GM12878 (cell line): ENCODE measurements around the gene CWC25. TPM values are rescaled to one million over a fixed set of nuclear protein-coding genes. Genes with fewer than 3 reads are reported as not detected.

Source experiments
- ATAC-seq: fragments of 200-7000 bp; cut with Tn5 transposase; 3 replicates; pipeline ENCODE4 v1.9.1; 2020; ENCODE audit warnings: mild to moderate bottlenecking, moderate library complexity
- BruUV-seq: library from RNA; stranded (reverse); fragments of 400-500 nt; replicated peaks from 2 replicates; lab custom pipeline; 2021; lab: Mats Ljungman, UMichigan
- CTCF ChIA-PET: fragments of 300-600 bp; sonication (Branson Sonifier 250); formaldehyde crosslinking; extraction: SDS; loops from one replicate; lab custom pipeline; 2021; ENCODE audit warnings: inconsistent platforms; lab: Yijun Ruan, JAX
- POLR2A ChIA-PET: fragments of 350-600 bp; formaldehyde crosslinking; extraction: SDS; loops from one replicate; lab custom pipeline; 2021; ENCODE audit warnings: inconsistent platforms; lab: Charles Lee
- RAD21 ChIA-PET: fragments of 300-600 bp; sonication (Branson Sonifier 250); formaldehyde crosslinking; loops from one replicate; lab custom pipeline; 2023; ENCODE audit warnings: antibody characterized with exemption; ENCODE audit not compliant: unreplicated experiment; lab: Charles Lee
- SMC1A ChIA-PET: fragments of 300-600 bp; sonication (Branson Sonifier 250); formaldehyde crosslinking; loops from one replicate; lab custom pipeline; 2023; ENCODE audit not compliant: unreplicated experiment, uncharacterized antibody; lab: Charles Lee
- DNase-seq: peaks from one replicate; pipeline ENCODE4 v3.0.0-alpha.2; 2011; ENCODE audit warnings: low read depth, low spot score
- FAIRE-seq: peaks from 3 replicates; lab custom pipeline; 2011; peaks lifted over from hg19 to GRCh38; lab: Jason Lieb, UNC
- H2AFZ ChIP-seq: 2 replicates; pipeline ENCODE4 v1.6.0; 2011; ENCODE audit warnings: low read depth, low read length, control low read depth; ENCODE audit not compliant: control insufficient read depth
- H3K27ac ChIP-seq: 2 replicates; pipeline ENCODE4 v1.5.1; 2011; ENCODE audit warnings: control low read depth; ENCODE audit not compliant: control insufficient read depth, insufficient read depth
- H3K27me3 ChIP-seq, 2 experiments: replicated peaks in 1 of 2; 2 replicates each; pipeline versions ENCODE4 v1.6.0 to v1.6.1; 2011; ENCODE audit warnings: low read length in 1 of 2; ENCODE audit not compliant: control insufficient read depth in 2 of 2, insufficient read depth in 2 of 2
- H3K36me3 ChIP-seq, 2 experiments: 2 replicates each; pipeline ENCODE4 v1.5.1; 2011; ENCODE audit warnings: low read length in 1 of 2; ENCODE audit not compliant: control insufficient read depth in 2 of 2, insufficient read depth in 2 of 2
- H3K4me1 ChIP-seq: 2 replicates; pipeline ENCODE4 v1.6.1; 2011; ENCODE audit warnings: mild to moderate bottlenecking, low read length, moderate library complexity, mixed read lengths; ENCODE audit not compliant: control insufficient read depth, insufficient read depth
- H3K4me2 ChIP-seq: 2 replicates; pipeline ENCODE4 v1.6.0; 2011; ENCODE audit warnings: control low read depth; ENCODE audit not compliant: control insufficient read depth, insufficient read depth
- H3K4me3 ChIP-seq: fragments of 200-600 bp; sonication (generic); 2 replicates; pipeline ENCODE4 v1.5.1; 2016
- H3K79me2 ChIP-seq: 2 replicates; pipeline ENCODE4 v1.6.0; 2011; ENCODE audit warnings: low read length; ENCODE audit not compliant: control insufficient read depth, insufficient read depth
- H3K9ac ChIP-seq: 2 replicates; pipeline ENCODE4 v1.8.0; 2011; ENCODE audit warnings: low read length, control low read depth, mixed read lengths; ENCODE audit not compliant: control insufficient read depth, insufficient read depth
- H3K9me3 ChIP-seq: replicated peaks from 3 replicates; pipeline ENCODE4 v1.5.1; 2011; ENCODE audit warnings: mild to moderate bottlenecking, low read length; ENCODE audit not compliant: control insufficient read depth, insufficient read depth
- H4K20me1 ChIP-seq: 2 replicates; pipeline ENCODE4 v1.6.0; 2011; ENCODE audit not compliant: control insufficient read depth, insufficient read depth
- ATF7 ChIP-seq: fragments of 450-650 bp; IDR thresholded peaks from 2 replicates; pipeline ENCODE4 v1.6.1; 2016; ENCODE audit warnings: low read depth, mild to moderate bottlenecking
- EGR1 ChIP-seq, 2 experiments: IDR thresholded peaks; 1 replicate in 1 of 2; 2 replicates in 1 of 2; pipeline ENCODE4 v1.6.1; 2011 to 2012; ENCODE audit warnings: low read depth in 2 of 2, low read length in 2 of 2, borderline replicate concordance in 1 of 2, mild to moderate bottlenecking in 1 of 2, moderate library complexity in 1 of 2
- FOXM1 ChIP-seq: IDR thresholded peaks from 2 replicates; pipeline ENCODE4 v1.6.1; 2012; ENCODE audit warnings: low read depth, mild to moderate bottlenecking, inconsistent platforms, low read length, moderate library complexity
- KLF5 ChIP-seq: fragments of 450-650 bp; IDR thresholded peaks from 2 replicates; pipeline ENCODE4 v1.6.1; 2014; ENCODE audit warnings: mild to moderate bottlenecking; ENCODE audit not compliant: partially characterized antibody
- MYB ChIP-seq: fragments of 150-350 bp; IDR thresholded peaks from 2 replicates; pipeline ENCODE4 v1.6.1; 2014; ENCODE audit warnings: mild to moderate bottlenecking, low read depth, low read length, borderline replicate concordance
- NR2F1 ChIP-seq: fragments of 450-650 bp; conservative IDR thresholded peaks from 2 replicates; pipeline ENCODE4 v1.6.1; 2017; ENCODE audit warnings: mild to moderate bottlenecking
- PKNOX1 ChIP-seq: fragments of 450-650 bp; IDR thresholded peaks from 2 replicates; pipeline ENCODE4 v1.6.1; 2016; ENCODE audit warnings: mild to moderate bottlenecking
- POLR2AphosphoS5 ChIP-seq: IDR thresholded peaks from 2 replicates; pipeline ENCODE4 v1.6.1; 2011; ENCODE audit warnings: mild to moderate bottlenecking, low read length, inconsistent platforms
- POU2F2 ChIP-seq: IDR thresholded peaks from 3 replicates; pipeline ENCODE4 v1.6.1; 2011; ENCODE audit warnings: low read depth, mild to moderate bottlenecking, low read length, borderline replicate concordance
- RELA ChIP-seq: fragments of 450-650 bp; IDR thresholded peaks from 2 replicates; pipeline ENCODE4 v1.8.0; 2014; ENCODE audit warnings: borderline replicate concordance; ENCODE audit not compliant: partially characterized antibody
- RELB ChIP-seq: fragments of 450-650 bp; IDR thresholded peaks from 2 replicates; pipeline ENCODE4 v1.6.1; 2017; ENCODE audit warnings: low read depth, mild to moderate bottlenecking, moderate library complexity
- SIX5 ChIP-seq: IDR thresholded peaks from 2 replicates; pipeline ENCODE4 v1.6.1; 2011; ENCODE audit warnings: mild to moderate bottlenecking, low read depth, low read length, moderate library complexity; ENCODE audit not compliant: severe bottlenecking
- SMAD5 ChIP-seq: IDR thresholded peaks from 2 replicates; pipeline ENCODE4 v1.6.1; 2016; ENCODE audit warnings: antibody characterized with exemption, low read depth
- SP1 ChIP-seq: IDR thresholded peaks from one replicate; pipeline ENCODE4 v1.6.1; 2011; ENCODE audit warnings: low read depth, low read length
- SREBF1 ChIP-seq: IDR thresholded peaks from 2 replicates; pipeline ENCODE4 v1.6.1; 2012; ENCODE audit warnings: mild to moderate bottlenecking, low read length
- TAF1 ChIP-seq: IDR thresholded peaks from 2 replicates; pipeline ENCODE4 v1.6.1; 2011; ENCODE audit warnings: mild to moderate bottlenecking, low read depth, low read length, borderline replicate concordance
- TCF3 ChIP-seq: IDR thresholded peaks from 2 replicates; pipeline ENCODE4 v1.6.1; 2012; ENCODE audit warnings: low read depth, mild to moderate bottlenecking, low read length, borderline replicate concordance; ENCODE audit not compliant: insufficient read depth
- TCF7 ChIP-seq: IDR thresholded peaks from 2 replicates; pipeline ENCODE4 v1.6.1; 2014; ENCODE audit warnings: antibody characterized with exemption, borderline replicate concordance
- ZNF217 ChIP-seq: fragments of 450-650 bp; IDR thresholded peaks from 2 replicates; pipeline ENCODE4 v1.6.1; 2017; ENCODE audit warnings: antibody characterized with exemption, mild to moderate bottlenecking
- ZNF274 ChIP-seq: IDR thresholded peaks from one replicate; pipeline ENCODE4 v1.8.0; 2011; ENCODE audit not compliant: insufficient read length, insufficient read depth
- ZNF384 ChIP-seq: IDR thresholded peaks from 2 replicates; pipeline ENCODE4 v1.6.1; 2012; ENCODE audit warnings: low read depth, mild to moderate bottlenecking, low read length, improper control_type of control experiment, borderline replicate concordance
- ZSCAN29 ChIP-seq: fragments of 450-650 bp; IDR thresholded peaks from 2 replicates; pipeline ENCODE4 v1.6.1; 2017; ENCODE audit warnings: mild to moderate bottlenecking, moderate library complexity
- WGBS: methylation state at CpG from one replicate; pipeline ENCODE4 v1.1.6; 2016; ENCODE audit warnings: low lambda C conversion rate; ENCODE audit not compliant: insufficient replicate concordance, insufficient coverage; ENCODE audit errors: missing lambda C conversion rate; 5-methylcytosine and 5-hydroxymethylcytosine counted together
- in situ Hi-C: fragments of 300-500 bp; cut with MboI; formaldehyde crosslinking; loops from 9 replicates; pipeline ENCODE4 v1.14.3; 2018; ENCODE audit warnings: mixed read lengths
- intact Hi-C: fragments of 100-400 bp; cut with micrococcal nuclease; formaldehyde crosslinking; loops from one replicate; pipeline ENCODE4 v1.14.2; 2022; ENCODE audit not compliant: unreplicated experiment
- polyA plus RNA-seq, 11 experiments: library from polyadenylated mRNA; depleted of rRNA in 4 of 11; unstranded in 6 of 11; stranded (reverse) in 5 of 11; fragments of >200 nt; fragmentation: Nextera tagmentation in 4 of 11; fragmentation: Illumina TruSeq in 1 of 11; extraction: Ambion mirVana in 4 of 11; extraction: Trizol in 1 of 11; gene quantifications; 1 replicate in 1 of 11; 2 replicates in 10 of 11; pipeline versions ENCODE4 v1.2.1 to v1.2.3, GENCODE V29; 2011 to 2016; ENCODE audit warnings: inconsistent platforms in 2 of 11, missing spikeins in 2 of 11, low read depth in 1 of 11
- total RNA-seq, 4 experiments: library from RNA; depleted of rRNA in 3 of 4; stranded (reverse); fragments of >200 nt in 3 of 4; fragmentation: Illumina TruSeq in 1 of 4; extraction: Trizol in 1 of 4; gene quantifications; 2 replicates each; pipeline versions ENCODE4 v1.2.1 to v1.2.3, GENCODE V29; 2013 to 2021

The CWC25 gene
- total and polyA plus RNA-seq, 10 of the 15 experiments (the other 5 are each of a cell fraction or from before 2014, with no cell fraction given) = 14.7 to 29.7 (median 22.9) TPM

- Histone ChIP-seq H3K9me3 (no peaks in the 10 kb centered on the region), H3K27ac (peak overlapping the region; percentile 98), H4K20me1 (peaks cover 10% of the 10 kb centered on the region; the same call in 1 of the 2 replicates), H3K4me1 (peaks cover 19% of the 10 kb centered on the region), H3K9ac (peak overlapping the region; percentile 93), H3K36me3 (peaks cover 0 to 9% of the 10 kb centered on the region in 2 experiments; a peak in 1 of 4 replicates), H2AFZ (peak overlapping the region; percentile 89), H3K4me3 (peak overlapping the region; percentile 87), H3K4me2 (peak overlapping the region; percentile 83), H3K79me2 (peaks cover 40% of the 10 kb centered on the region), H3K27me3 (no peaks in the 10 kb centered on the region)
- intact Hi-C loops (loop anchor here (2.0 to 10.0 kb wide), 4 partner anchors 16 to 283 kb away; partner anchors contain the start of genes EPOP, PLXDC1, PSMB3 and RPL23), in situ Hi-C loops (no loop called here)
- CTCF ChIA-PET = interaction anchor here (0.6 to 5.4 kb wide), 15 partner anchors 10 to 330 kb away, joined by 3 to 27 read pairs (median 5); partner anchors contain the start of genes EPOP and RPL23
- peak; percentile 62 for ATAC-seq
- SMC1A ChIA-PET = interaction anchor here (1.1 to 4.7 kb wide), 9 partner anchors 10 to 284 kb away, joined by 3 to 23 read pairs (median 6); partner anchors contain the start of genes CWC25 and RPL23
- under 1% methylated on average over 26 of the region's 26 CpGs for WGBS
- no TSS peak for BruUV-seq
- POLR2A ChIA-PET = interaction anchor here (0.6 to 6.3 kb wide), 11 partner anchors 15 to 1129 kb away, joined by 3 to 61 read pairs (median 5); partner anchors contain the start of genes CWC25, PIP4K2B, PSMB3 and RPL23
- DNase-seq = peak; percentile 77
- RAD21 ChIA-PET = interaction anchor here (0.9 to 4.9 kb wide), 9 partner anchors 9 to 285 kb away, joined by 3 to 37 read pairs (median 4); partner anchors contain the start of genes PIP4K2B and RPL23
- peak; percentile 23 for FAIRE-seq
- TF ChIP-seq EGR1 (IDR thresholded peaks at IDR 0.05; ENCODE audit: borderline replicate concordance in 1 of 2, low read depth in 2 of 2, low read length in 2 of 2) (peak in 1 of 2 experiments; percentile 66; a peak in 1 of 3 replicates), TAF1 (peak; percentile 63; the same call in 1 of the 2 replicates), NR2F1 (peak; percentile 27; the same call in 1 of the 2 replicates), FOXM1 (peak; percentile 52; the same call in 1 of the 2 replicates), ZNF217 (no peak), RELB (peak; percentile 77), ATF7 (peak; percentile 78), SREBF1 (no peak), ZSCAN29 (peak; percentile 80), PKNOX1 (peak; percentile 88), POLR2AphosphoS5 (peak; percentile 92), TCF7 (0 out of 2 replicates have a peak, but pooled peaks have one; percentile 7), SP1 (peak; percentile 44), TCF3 (peak; percentile 19; the same call in 1 of the 2 replicates), SMAD5 (peak; percentile 65; the same call in 1 of the 2 replicates), ZNF384 (peak; percentile 90), POU2F2 (peak; percentile 72), ZNF274 (no peak), MYB (peak; percentile 37; the same call in 1 of the 2 replicates), RELA (peak; percentile 30), SIX5 (no peak), KLF5 (no peak)
These were observed 43.9 kb upstream of the CWC25 start for GRCh38 chr17:38868817-38869525.
